ENCODE data around the gene FANCE. TPM values are rescaled to one million over a fixed set of nuclear protein-coding genes. Genes with fewer than 3 reads are reported as not detected.

The FANCE gene
- total RNA-seq, 1 donor from 2014 or later: 9.0 TPM

GRCh38 chr6:35487658-35488516 lies 35.7 kb downstream of the FANCE start:
- peaks cover 78% of the 10 kb centered on the region for H3K4me1 ChIP-seq
- H3K27ac ChIP-seq: peak overlapping the region; percentile 60
- no peaks in the 10 kb centered on the region for H3K9me3 ChIP-seq
- no peaks in the 10 kb centered on the region for H3K27me3 ChIP-seq (ENCODE audit: low read depth)
- peak; percentile 10 to 32 for ATAC-seq
- intact Hi-C loops (cut with DNase I): no loop called here
- peaks cover 12% of the 10 kb centered on the region for H3K36me3 ChIP-seq
- no peak overlapping the region for H3K4me3 ChIP-seq
- DNase-seq: peak; percentile 69
- no peak for TF ChIP-seq CTCF (IDR thresholded peaks at IDR 0.05)

DNA sequence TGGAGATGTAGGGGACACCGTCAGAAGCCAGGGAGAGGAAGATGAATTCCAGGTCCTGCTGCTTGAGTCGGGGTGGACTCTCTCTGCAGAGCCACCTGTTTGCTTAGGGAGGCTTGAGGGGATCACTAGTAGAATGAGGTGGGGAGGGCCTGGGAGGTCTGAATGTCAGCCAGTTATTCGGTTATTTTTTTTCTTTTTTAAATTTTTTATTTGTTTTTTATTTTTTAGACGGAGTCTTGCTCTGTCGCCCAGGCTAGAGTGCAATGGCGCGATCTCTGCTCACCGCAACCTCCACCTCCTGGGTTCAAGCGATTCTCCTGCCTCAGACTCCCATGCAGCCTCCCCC lies 36.4 kb downstream of the FANCE start:
- H3K27ac ChIP-seq: peak overlapping the region; percentile 60
- no peaks in the 10 kb centered on the region for H3K9me3 ChIP-seq
- no peaks in the 10 kb centered on the region for H3K27me3 ChIP-seq (ENCODE audit: low read depth)
- peaks cover 83% of the 10 kb centered on the region for H3K4me1 ChIP-seq
- ATAC-seq: no peak
- TF ChIP-seq CTCF (IDR thresholded peaks at IDR 0.05): no peak
- no peak overlapping the region for H3K4me3 ChIP-seq
- H3K36me3 ChIP-seq: peaks cover 11% of the 10 kb centered on the region
- no peak for DNase-seq
- intact Hi-C loops (cut with DNase I): no loop called here

GRCh38 chr6:35489066-35489465 lies 36.9 kb downstream of the FANCE start:
- Histone ChIP-seq H3K4me3 (no peak overlapping the region), H3K4me1 (peaks cover 89% of the 10 kb centered on the region), H3K27me3 (ENCODE audit: low read depth) (no peaks in the 10 kb centered on the region), H3K36me3 (peaks cover 5% of the 10 kb centered on the region), H3K9me3 (no peaks in the 10 kb centered on the region), H3K27ac (peak overlapping the region; percentile 46)
- TF ChIP-seq CTCF (IDR thresholded peaks at IDR 0.05): no peak
- ATAC-seq: no peak
- DNase-seq: no peak
- intact Hi-C loops (cut with DNase I): no loop called here

- Histone ChIP-seq H3K36me3 (no peaks in the 10 kb centered on the region), H3K27ac (peak overlapping the region; percentile 58), H3K4me3 (peak overlapping the region; percentile 14), H3K27me3 (ENCODE audit: low read depth) (no peaks in the 10 kb centered on the region), H3K9me3 (no peaks in the 10 kb centered on the region), H3K4me1 (peaks cover 93% of the 10 kb centered on the region)
- intact Hi-C loops (cut with DNase I): no loop called here
- no peak for TF ChIP-seq CTCF (IDR thresholded peaks at IDR 0.05)
- peak; percentile 70 for DNase-seq
- ATAC-seq: peak; percentile 16 to 18
These were observed 38.1 kb downstream of the FANCE start for GRCh38 chr6:35489995-35490791.

DNA sequence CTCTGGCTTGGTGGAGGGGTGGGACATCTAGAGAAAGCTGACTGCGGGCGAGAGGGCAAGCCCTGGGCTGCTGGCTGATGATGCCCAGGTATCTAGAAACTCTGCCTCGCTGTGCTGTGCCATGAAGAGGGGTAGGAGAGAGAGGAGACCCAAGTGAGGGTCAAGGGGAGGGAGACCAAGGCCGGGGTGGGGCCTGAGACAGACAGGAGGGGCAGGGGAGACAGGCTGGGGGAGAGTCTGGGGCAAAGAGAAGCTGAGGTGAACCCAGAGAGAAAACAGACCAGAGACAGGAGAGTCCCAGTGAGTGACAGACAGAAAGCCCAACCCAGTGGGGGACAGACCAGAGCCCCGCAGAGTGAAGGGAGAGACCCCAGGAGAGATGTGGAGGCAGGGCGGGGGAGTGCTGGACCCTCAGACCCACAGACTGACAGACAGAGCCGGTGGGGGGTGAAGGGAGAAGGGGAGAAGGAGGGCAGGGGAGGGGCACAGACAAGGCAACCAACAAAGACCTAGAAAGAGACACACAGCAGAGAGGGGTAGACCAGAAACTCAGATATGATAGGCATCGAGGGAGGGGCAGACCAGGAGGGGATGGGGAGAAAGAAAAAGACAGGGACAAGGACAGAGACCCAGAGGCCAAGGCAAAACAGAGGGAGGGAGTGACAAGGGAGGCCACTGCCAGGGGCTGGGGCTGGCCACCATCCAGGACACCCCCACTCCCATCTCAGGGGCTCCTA lies 38.9 kb downstream of the FANCE start:
- no peak for ATAC-seq
- no peaks in the 10 kb centered on the region for H3K36me3 ChIP-seq
- intact Hi-C loops (cut with DNase I): no loop called here
- no peak for DNase-seq
- H3K4me1 ChIP-seq: peaks cover 93% of the 10 kb centered on the region
- no peak overlapping the region for H3K4me3 ChIP-seq
- no peaks in the 10 kb centered on the region for H3K9me3 ChIP-seq
- no peaks in the 10 kb centered on the region for H3K27me3 ChIP-seq (ENCODE audit: low read depth)
- TF ChIP-seq CTCF (IDR thresholded peaks at IDR 0.05): no peak
- H3K27ac ChIP-seq: peak overlapping the region; percentile 43

Measured in lower lobe of right lung (tissue), 2 donors.